HEK293 (cell line): Measurements from ENCODE around the gene ZNF217.
"Not testable (repeated sequence)": the region's sequence is repeated elsewhere in the genome, so short reads cannot be mapped to it uniquely, and the experiment has no call there.

Source experiments
- CTCF ChIA-PET: fragments of 350-600 bp; formaldehyde crosslinking; extraction: SDS; loops from one replicate; lab custom pipeline; 2021; ENCODE audit warnings: antibody characterized with exemption; lab: Yijun Ruan, JAX
- POLR2A ChIA-PET: fragments of 300-600 bp; formaldehyde crosslinking; extraction: SDS; loops from one replicate; lab custom pipeline; 2020; ENCODE audit warnings: antibody characterized with exemption, inconsistent platforms; lab: Yijun Ruan, JAX
- H3K27ac ChIP-seq: fragments of 200-500 bp; sonication (Bioruptor generic); 2 replicates; pipeline ENCODE4 v1.5.1; 2014; ENCODE audit warnings: low read depth, low read length, control low read depth, inconsistent platforms; ENCODE audit errors: extremely low read depth
- H3K36me3 ChIP-seq, 2 experiments: fragments of 200-500 bp in 1 of 2; sonication (Bioruptor generic) in 1 of 2; 1 replicate in 1 of 2; 2 replicates in 1 of 2; pipeline ENCODE4 v1.5.1; 2014 to 2017; ENCODE audit warnings: inconsistent platforms in 2 of 2, low read length in 2 of 2; ENCODE audit not compliant: control insufficient read depth in 2 of 2, insufficient read depth in 1 of 2
- H3K4me1 ChIP-seq: fragments of 200-500 bp; sonication (Bioruptor generic); 2 replicates; pipeline ENCODE4 v1.5.1; 2014; ENCODE audit warnings: mild to moderate bottlenecking, low read length, inconsistent platforms; ENCODE audit not compliant: control insufficient read depth, insufficient read depth
- H3K4me3 ChIP-seq: 2 replicates; pipeline ENCODE4 v1.5.1; 2011; ENCODE audit warnings: low read depth, mild to moderate bottlenecking, control low read depth, low read length, moderate library complexity
- H3K9me3 ChIP-seq: fragments of 200-500 bp; sonication (Bioruptor generic); 2 replicates; pipeline ENCODE4 v1.5.1; 2014; ENCODE audit warnings: low read depth, low read length, inconsistent platforms; ENCODE audit not compliant: control insufficient read depth, insufficient read depth
- BCL11A ChIP-seq: fragments of 450-650 bp; formaldehyde crosslinking; IDR thresholded peaks from 2 replicates; pipeline ENCODE4 v1.5.1; 2016; ENCODE audit warnings: low read depth, missing biosample characterization, missing genetic modification characterization
- BCL6B ChIP-seq: fragments of 450-650 bp; formaldehyde crosslinking; IDR thresholded peaks from 2 replicates; pipeline ENCODE4 v1.5.1; 2017; ENCODE audit warnings: missing biosample characterization, missing genetic modification characterization
- GLI2 ChIP-seq: fragments of 450-650 bp; formaldehyde crosslinking; IDR thresholded peaks from 2 replicates; pipeline ENCODE4; 2017; ENCODE audit warnings: missing biosample characterization, missing genetic modification characterization, low read depth, borderline replicate concordance
- GLIS1 ChIP-seq: fragments of 450-650 bp; formaldehyde crosslinking; IDR thresholded peaks from 2 replicates; pipeline ENCODE4 v1.5.1; 2016; ENCODE audit warnings: missing biosample characterization, missing genetic modification characterization
- KLF7 ChIP-seq: fragments of 450-650 bp; formaldehyde crosslinking; IDR thresholded peaks from 2 replicates; pipeline ENCODE4 v1.5.1; 2016; ENCODE audit warnings: missing biosample characterization, missing genetic modification characterization, borderline replicate concordance
- ZNF121 ChIP-seq: fragments of 450-650 bp; formaldehyde crosslinking; IDR thresholded peaks from 2 replicates; pipeline ENCODE4 v1.5.1; 2016; ENCODE audit warnings: missing biosample characterization, missing genetic modification characterization
- ZNF292 ChIP-seq: fragments of 450-650 bp; formaldehyde crosslinking; IDR thresholded peaks from 2 replicates; pipeline ENCODE4 v1.5.1; 2016; ENCODE audit warnings: low read depth, missing biosample characterization, missing genetic modification characterization, borderline replicate concordance
- ZNF354C ChIP-seq: fragments of 450-650 bp; formaldehyde crosslinking; IDR thresholded peaks from 2 replicates; pipeline ENCODE4 v1.5.1; 2016; ENCODE audit warnings: missing biosample characterization, missing genetic modification characterization, low read depth, borderline replicate concordance
- ZNF488 ChIP-seq: fragments of 450-650 bp; formaldehyde crosslinking; IDR thresholded peaks from 2 replicates; pipeline ENCODE4 v1.5.1; 2016; ENCODE audit warnings: missing biosample characterization, missing genetic modification characterization
- ZNF555 ChIP-seq: fragments of 450-650 bp; formaldehyde crosslinking; conservative IDR thresholded peaks from 2 replicates; pipeline ENCODE4 v1.5.1; 2017; ENCODE audit warnings: missing biosample characterization, mild to moderate bottlenecking, missing genetic modification characterization, inconsistent platforms
- ZNF621 ChIP-seq: fragments of 450-650 bp; formaldehyde crosslinking; IDR thresholded peaks from 2 replicates; pipeline ENCODE4 v1.5.1; 2017; ENCODE audit warnings: missing biosample characterization, missing genetic modification characterization
- ZSCAN16 ChIP-seq: fragments of 450-650 bp; formaldehyde crosslinking; IDR thresholded peaks from 2 replicates; pipeline ENCODE4 v1.5.1; 2016; ENCODE audit warnings: missing biosample characterization, missing genetic modification characterization
- TF ChIP-seq, protein P1 (sequence below): fragments of 450-650 bp; formaldehyde crosslinking; IDR thresholded peaks from 2 replicates; pipeline ENCODE4 v1.5.1; 2016; ENCODE audit warnings: missing biosample characterization, missing genetic modification characterization
- TF ChIP-seq, protein P2 (sequence below): fragments of 450-650 bp; formaldehyde crosslinking; IDR thresholded peaks from 2 replicates; pipeline ENCODE4 v1.5.1; 2016; ENCODE audit warnings: missing biosample characterization, missing genetic modification characterization

The ZNF217 gene

GRCh38 chr20:53555081-53555480, 38.6 kb downstream of the ZNF217 start:
- Histone ChIP-seq H3K36me3 (no peaks in the 10 kb centered on the region), H3K4me1 (no peaks in the 10 kb centered on the region), H3K27ac (no peak overlapping the region), H3K4me3 (no peak overlapping the region), H3K9me3 (no peaks in the 10 kb centered on the region)
- POLR2A ChIA-PET: no interaction called here
- CTCF ChIA-PET: no interaction called here
- TF ChIP-seq ZNF488 (tag by site-specific recombination): no peak
- TF ChIP-seq, protein P1, sequence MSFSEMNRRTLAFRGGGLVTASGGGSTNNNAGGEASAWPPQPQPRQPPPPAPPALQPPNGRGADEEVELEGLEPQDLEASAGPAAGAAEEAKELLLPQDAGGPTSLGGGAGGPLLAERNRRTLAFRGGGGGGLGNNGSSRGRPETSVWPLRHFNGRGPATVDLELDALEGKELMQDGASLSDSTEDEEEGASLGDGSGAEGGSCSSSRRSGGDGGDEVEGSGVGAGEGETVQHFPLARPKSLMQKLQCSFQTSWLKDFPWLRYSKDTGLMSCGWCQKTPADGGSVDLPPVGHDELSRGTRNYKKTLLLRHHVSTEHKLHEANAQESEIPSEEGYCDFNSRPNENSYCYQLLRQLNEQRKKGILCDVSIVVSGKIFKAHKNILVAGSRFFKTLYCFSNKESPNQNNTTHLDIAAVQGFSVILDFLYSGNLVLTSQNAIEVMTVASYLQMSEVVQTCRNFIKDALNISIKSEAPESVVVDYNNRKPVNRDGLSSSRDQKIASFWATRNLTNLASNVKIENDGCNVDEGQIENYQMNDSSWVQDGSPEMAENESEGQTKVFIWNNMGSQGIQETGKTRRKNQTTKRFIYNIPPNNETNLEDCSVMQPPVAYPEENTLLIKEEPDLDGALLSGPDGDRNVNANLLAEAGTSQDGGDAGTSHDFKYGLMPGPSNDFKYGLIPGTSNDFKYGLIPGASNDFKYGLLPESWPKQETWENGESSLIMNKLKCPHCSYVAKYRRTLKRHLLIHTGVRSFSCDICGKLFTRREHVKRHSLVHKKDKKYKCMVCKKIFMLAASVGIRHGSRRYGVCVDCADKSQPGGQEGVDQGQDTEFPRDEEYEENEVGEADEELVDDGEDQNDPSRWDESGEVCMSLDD (tag by site-specific recombination): no peak
- TF ChIP-seq, protein P2, sequence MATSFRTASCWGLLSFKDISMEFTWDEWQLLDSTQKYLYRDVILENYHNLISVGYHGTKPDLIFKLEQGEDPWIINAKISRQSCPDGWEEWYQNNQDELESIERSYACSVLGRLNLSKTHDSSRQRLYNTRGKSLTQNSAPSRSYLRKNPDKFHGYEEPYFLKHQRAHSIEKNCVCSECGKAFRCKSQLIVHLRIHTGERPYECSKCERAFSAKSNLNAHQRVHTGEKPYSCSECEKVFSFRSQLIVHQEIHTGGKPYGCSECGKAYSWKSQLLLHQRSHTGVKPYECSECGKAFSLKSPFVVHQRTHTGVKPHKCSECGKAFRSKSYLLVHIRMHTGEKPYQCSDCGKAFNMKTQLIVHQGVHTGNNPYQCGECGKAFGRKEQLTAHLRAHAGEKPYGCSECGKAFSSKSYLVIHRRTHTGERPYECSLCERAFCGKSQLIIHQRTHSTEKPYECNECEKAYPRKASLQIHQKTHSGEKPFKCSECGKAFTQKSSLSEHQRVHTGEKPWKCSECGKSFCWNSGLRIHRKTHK (tag by site-specific recombination): no peak
- TF ChIP-seq ZNF354C (tag by site-specific recombination): no peak

DNA sequence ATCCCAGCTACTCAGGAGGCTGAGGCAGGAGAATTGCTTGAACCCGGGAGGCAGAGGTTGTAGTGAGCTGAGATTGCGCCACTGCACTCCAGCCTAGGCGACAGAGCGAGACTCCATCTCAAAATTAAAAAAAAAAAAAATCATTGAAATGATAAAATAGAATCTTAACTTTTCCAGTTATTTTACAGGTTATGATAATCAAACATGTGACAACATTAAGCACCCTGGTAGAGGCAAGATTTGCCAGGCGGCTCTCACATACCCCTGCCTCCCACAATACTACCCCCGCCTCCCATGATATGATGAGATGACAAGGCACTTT, 41.1 kb downstream of the ZNF217 start:
- H3K4me1 ChIP-seq, H3K27ac ChIP-seq, H3K36me3 ChIP-seq, H3K9me3 ChIP-seq, CTCF ChIA-PET, H3K4me3 ChIP-seq, POLR2A ChIA-PET: not testable (repeated sequence)

- POLR2A ChIA-PET, H3K36me3 ChIP-seq, H3K4me1 ChIP-seq, H3K9me3 ChIP-seq, H3K27ac ChIP-seq, H3K4me3 ChIP-seq: not testable (repeated sequence)
- CTCF ChIA-PET: interaction anchor here (1.0 kb wide), 1 partner anchor 1253 kb away, joined by 3 read pairs; no protein-coding TSS in a partner anchor
Measured at GRCh38 chr20:53551719-53552571, 41.7 kb downstream of the ZNF217 start.

GRCh38 chr20:53550280-53551187, 43.1 kb downstream of the ZNF217 start:
- H3K4me3 ChIP-seq: no peak overlapping the region
- ChIA-PET POLR2A (interaction anchor here (0.7 kb wide), 1 partner anchor 1304 kb away, joined by 3 read pairs; no protein-coding TSS in a partner anchor), CTCF (interaction anchor here (0.6 to 1.0 kb wide), 11 partner anchors 28 to 1445 kb away, joined by 3 to 8 read pairs (median 3); no protein-coding TSS in a partner anchor)
- no peaks in the 10 kb centered on the region for H3K4me1 ChIP-seq
- no peak overlapping the region for H3K27ac ChIP-seq
- no peaks in the 10 kb centered on the region for H3K9me3 ChIP-seq
- H3K36me3 ChIP-seq: no peaks in the 10 kb centered on the region
- TF ChIP-seq GLI2 (no peak), ZNF292 (tag by site-specific recombination) (no peak), ZNF121 (tag by site-specific recombination) (no peak), ZNF621 (tag by site-specific recombination) (no peak), ZSCAN16 (tag by site-specific recombination) (no peak), GLIS1 (tag by site-specific recombination) (no peak), BCL6B (tag by site-specific recombination) (no peak), ZNF555 (tag by site-specific recombination) (no peak), KLF7 (tag by site-specific recombination) (no peak), BCL11A (no peak)
- TF ChIP-seq, protein P1 (tag by site-specific recombination): no peak
